GM19468 (cell line): Measurements from ENCODE around the gene WHRN.

Source experiments
- ATAC-seq: cut with Tn5 transposase; IDR thresholded peaks from one replicate; pipeline ENCODE4 v1.9.1; 2021; ENCODE audit warnings: mild to moderate bottlenecking, moderate library complexity, moderate number of reproducible peaks; ENCODE audit not compliant: unreplicated experiment; ENCODE audit errors: extremely low read depth

The WHRN gene

DNA sequence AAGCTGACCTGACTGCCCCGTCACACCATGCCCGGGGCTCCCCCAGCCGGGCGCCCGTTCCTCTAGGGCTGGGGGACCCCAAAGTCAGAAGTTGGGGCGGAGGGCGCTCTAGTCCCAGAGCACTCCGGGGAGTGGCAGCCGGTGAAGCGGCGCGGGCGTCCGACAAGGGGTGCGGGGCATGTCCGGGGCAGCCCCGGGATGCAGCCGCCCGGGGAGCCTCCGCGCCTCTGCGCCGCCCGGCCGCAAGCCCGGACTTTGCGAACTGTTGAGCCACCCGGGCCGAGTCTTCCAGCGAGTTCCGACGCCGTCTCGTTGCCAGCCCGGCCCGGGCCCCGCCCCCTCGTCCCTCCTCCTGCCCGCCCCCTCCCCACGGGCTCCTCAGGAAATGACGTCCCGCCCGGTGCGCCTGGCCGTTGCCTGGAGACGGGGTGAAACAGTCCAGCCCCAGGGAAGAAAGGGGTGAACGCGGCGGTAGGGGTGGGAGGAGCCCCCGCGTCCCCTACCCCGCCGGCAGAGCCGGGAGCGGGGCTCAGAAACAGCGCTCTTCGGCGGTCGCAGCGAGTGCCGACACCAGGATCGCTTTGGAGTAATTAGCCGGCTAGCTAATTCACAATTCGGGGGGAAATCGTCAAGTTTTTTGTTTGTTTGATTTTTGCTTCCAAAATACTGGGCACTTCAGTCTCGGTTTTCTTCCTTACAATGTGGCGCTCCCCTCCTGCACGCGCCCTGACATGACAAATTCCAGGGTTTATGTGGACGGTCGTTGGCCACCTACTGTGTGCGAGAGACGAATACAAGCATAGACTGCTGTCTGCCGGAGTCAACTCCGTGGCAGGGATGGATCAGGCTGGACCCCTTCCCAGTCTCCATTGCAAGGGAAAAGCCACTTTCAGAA is at the start of gene WHRN:
TSS of gene WHRN (minus strand) at position 287 of the 895 bp plus-strand sequence. CDS start 672 bp downstream, outside the sequence.
- ATAC-seq, result no peak

DNA sequence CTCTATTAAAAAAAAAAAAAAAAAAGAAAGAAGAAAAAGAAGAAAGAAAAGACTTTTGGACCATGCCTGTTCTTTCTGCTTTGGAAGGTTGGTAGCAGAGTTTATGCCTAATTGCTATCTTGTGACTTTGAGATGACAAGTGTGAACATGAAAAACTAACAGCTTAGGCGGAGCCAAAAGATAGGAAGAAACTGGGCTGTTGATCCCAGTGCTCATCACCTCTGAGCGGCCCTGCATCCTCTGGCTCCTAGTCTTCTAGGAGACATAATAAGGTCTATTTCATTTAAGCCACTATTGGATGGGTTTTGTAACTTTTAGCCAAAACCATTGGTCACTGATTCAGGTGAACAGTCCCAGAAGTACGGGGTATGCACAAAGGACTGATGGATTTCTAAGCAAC is 47.9 kb upstream of the WHRN start:
- no peak for ATAC-seq

DNA sequence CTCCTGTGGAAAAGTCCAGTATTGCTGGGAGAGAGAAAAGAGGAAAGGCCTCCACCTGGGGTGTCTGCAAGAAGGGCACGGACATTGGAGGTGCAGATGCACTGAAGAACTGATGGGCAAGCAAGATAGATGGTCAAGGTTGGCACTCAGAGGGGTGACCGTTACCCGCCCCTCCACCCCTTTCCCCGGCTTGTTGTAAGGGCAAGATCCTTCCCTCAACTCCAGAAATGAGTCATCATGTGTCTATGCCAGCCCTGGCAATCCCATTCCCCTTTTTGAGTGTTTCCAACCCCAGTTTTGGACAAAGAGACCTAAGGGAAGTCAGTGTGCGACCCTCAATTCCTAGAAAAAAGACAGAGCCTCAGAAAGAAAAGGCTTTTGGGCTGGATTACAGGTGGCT is 47.4 kb upstream of the WHRN start:
- ATAC-seq, result no peak

DNA sequence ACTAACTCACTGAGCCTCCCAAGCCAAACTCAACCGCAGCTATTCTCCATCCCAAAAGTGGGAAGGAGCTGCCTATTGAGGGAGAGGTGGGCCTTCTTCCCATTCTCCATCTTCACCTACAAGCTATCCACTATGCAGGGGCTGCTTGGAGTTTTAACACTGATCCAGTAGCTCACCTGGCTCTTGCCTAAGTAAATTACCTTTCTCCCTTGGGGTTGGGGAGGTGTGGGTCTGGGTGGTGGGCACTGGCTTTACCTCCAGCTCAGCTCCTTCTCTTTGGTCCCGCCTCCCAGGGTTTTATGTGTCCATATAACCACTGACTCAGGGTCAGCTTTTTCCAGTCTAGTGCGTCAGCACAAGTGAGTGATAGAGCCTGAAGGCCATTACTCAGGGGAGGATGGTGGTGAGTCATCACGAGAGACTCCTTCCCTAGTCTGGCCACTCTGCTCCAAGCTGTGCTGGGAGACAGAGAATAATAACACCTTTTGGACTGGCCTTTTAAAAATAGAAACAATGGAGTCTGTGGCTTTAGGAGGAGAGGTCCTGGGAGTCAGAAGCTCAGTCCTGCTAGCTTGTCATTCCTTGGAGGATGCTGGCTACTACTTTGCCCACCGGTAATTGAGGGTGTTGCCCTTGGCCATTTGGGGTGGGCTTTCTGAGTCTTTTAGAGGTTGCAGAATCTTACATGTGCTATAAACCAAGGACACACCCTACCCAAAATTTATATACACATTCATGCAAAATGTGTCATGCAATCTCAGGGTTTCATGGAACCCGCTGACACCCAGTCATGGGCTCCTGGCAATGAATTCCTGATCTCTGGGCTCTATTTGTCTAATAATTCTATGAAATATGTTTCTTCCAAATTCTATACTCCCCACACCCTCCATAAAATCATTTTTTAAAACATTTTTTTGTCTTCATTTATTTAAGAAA is 46.7 kb upstream of the WHRN start:
- no peak for ATAC-seq

DNA sequence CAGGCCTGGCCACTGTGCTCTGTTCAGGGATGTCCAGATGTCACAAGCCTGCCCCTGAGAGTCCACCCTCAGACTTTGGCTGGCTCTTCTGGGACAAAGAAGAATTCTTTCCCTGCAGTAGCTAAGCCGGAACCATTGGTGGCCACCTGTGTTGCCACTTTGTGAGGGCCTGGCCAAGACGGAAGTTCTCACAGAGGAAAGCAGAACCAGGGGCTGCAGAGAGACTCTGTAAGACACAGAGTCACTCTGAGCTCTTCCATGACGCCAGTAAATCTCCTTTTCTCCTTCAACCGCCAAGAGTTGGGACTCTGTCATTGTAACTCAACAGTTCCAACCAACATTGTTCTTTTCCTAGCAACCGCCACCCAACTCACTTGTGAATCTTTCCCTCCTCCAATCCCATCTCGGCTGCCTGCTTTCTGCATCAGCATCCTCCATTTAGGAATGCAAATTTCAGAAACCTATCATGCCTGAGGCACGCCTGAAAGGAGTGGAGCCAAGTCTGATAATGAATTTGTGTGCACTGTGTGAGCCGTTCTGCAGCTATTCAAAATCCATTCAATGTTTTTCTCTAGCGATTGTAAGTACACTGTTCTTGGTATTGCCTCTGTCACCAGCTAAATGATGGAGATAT is 44.5 kb upstream of the WHRN start:
- no peak for ATAC-seq

DNA sequence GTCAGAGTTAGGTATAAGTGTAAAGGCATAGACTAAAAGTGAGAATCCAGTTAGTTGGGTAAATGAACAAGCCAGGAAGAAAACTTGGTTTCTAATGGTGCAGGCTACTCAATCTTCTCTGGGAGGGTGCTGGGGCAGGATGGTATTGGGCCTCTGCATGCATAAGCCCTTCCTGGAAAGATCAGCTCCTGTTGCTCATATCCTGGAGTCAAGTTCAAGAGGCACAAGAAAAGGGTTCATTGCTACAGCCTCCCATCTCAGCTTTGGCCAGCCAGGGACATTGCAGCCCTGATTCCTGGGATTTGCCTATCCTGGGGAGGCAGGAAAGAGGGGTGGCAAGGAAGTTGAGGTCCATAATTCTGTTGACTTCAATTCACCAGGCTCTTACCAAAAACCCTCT is 41.6 kb upstream of the WHRN start:
- ATAC-seq, result no peak

DNA sequence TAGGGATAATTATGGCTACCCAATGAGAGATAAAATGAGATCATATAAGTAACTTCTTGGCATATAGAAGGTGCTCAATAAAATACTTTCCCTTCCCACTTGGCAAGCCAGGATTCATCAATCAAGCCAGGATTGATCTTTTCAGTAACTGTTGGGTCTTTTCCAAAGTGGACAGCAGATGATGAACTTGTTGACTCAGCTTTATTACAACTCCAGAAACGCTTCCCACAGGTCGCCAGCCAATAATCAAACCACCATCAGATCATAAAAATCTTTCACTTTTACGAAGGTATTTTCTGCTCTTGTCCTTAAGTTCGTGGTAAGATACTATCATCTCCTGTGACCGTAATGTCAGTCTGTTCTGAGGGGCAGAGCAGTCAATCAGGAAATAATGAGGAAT is 39.8 kb upstream of the WHRN start:
- no peak for ATAC-seq

DNA sequence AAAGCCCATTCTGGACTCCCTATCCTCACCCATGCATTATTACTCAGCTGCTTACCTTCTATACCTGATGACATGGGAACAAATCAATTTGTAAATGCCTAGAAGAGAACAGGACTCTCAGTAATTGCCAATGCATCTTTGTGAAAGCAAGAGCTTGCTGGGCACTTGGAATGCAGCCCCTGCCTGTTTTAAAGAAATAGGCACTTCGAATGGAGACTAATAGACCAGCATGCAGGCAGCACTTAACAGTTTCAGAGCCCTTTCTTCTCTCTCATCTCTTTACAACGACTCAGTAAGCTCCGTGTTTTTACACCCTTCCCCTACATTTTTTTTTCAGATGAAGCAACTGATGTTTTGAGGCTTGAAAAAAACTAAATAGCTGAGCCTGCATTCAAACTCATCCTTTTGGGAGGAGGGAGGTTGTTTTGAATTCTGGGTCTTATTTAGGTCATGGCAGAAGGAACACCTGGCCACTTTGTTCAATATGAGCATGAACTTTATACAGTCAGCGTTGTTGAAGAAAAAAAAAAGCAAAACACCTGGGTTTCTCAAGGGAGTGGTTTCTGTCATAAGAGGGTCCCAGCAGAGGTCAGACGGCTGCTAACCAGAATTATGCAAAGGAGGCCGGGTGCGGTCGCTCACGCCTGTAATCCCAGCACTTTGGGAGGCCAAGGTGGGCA is 34.6 kb upstream of the WHRN start:
- no peak for ATAC-seq

DNA sequence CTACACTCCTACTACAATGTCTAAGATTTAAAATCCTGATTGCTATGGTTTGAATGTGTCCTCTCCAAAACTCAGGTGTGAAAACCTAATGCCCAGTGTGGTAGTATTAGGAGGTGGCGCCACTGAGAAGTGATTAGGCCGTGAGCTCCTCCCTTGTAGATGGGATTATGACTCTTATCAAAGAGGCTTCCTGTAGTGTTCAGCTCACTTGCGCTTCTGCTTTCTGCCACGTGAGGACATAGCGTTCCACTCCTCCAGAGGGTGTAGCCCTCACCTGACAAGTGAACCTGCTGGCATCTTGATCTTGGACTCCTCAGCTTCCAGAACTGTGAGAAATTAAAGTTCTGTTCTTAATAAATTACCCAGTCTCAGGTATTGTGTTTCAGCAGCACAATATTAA is 33.0 kb upstream of the WHRN start:
- peak; percentile 76 for ATAC-seq

DNA sequence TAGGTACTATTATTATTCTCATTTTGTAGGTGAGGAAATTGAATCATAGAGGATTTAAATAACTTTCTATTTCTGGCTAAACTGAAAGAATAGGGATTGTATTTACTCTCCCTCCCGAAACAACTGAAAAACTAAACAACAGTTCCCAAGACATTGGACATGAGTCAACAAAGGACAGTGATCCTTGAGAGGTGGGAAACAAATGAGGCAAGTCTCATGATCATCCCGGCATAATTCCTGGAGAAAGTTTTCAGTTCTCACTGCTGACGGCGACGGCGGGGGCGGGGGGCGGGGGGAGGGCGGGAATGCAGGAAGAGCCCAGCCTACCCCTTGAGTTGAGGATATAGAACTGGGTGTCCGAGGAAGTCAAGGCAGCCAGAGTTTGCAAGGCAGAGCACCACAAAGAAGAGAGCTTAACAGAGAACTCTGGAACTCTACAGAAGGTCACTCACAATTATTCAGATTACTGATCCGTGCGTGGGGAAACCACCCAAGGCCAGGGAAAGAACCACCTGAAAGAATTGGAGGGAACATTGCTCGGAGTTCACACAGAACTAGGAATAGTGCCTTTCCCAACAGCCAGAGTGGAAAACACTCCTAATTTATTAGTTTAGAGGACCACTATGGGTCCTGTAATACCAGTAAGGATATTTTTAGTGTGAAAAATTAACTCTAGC is 27.4 kb upstream of the WHRN start:
- no peak for ATAC-seq

DNA sequence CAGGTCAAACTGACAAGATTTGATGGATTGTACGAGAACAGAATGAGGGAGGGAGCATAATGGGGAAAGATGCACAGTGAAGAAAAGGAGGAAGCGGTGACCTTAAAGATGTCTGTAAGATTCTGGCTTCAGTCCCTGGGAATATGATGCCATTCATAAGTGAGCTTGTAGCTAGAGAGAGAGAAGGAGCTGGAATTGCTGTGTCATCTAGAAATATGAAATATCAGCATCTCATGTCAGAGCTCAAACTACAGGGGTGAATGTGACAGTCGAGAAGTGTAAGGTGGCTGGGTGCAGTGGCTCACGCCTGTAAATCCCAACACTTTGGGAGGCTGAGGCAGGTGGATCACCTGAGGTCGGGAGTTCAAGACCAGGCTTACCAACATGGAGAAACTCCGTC is 24.0 kb upstream of the WHRN start:
- ATAC-seq, result no peak

DNA sequence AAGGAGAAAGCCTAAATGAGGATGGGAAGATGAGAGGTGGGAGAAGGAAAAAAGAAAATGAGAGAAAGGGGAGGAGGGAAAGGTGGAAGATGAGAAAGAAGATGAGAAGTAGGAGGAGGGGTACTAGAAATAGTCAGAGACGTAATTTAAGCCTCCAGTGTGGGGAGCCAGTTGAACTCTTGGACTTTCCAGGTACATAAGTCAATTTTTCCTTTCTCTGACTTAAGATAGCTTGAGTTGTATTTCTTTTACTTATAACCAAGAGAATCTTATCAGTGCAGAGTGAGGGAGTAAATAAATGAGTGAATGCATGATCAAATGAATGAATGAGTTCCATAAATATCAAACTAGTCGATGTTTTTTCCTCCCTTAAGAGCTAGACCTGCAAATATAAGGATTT is 21.5 kb upstream of the WHRN start:
- no peak for ATAC-seq

DNA sequence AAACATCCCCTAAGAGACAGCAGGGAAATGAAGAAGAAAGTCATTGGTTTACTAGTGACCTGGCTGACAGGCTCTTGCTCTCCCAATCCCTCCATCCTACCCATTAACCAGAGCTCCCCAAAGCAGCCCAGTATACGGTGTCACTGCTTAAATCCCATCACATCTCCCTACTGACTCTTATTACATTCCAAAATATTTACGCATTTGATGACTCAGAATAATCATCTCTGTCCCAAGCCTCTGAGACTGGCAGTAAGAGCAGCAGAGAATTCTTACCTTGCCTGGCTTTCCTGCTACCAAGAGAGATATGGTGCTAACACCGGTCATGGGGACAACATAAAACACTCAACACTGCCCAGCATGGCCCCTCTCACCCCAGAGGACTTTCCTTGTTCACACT is 20.2 kb upstream of the WHRN start:
- ATAC-seq, result no peak

DNA sequence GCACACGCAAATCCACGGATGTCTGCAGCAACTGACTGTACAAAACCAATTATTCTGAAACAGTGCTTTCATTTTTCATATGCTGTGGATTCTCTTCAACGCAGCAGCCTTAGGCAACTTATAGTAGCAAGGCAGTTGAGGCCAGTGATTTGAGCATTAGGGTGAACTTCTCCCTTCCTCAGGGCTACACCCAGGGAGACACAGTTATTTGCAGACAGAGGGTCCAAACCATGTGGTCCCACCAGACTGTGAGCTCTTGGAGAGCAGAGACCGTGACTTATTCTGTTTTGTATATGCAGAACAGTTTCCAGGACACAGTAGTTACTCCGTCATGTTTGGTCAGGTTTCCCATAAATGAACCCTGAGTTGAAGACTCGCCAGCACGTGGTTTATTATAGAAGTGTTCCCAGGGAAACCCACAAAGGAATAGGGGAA is 19.0 kb upstream of the WHRN start:
- no peak for ATAC-seq

DNA sequence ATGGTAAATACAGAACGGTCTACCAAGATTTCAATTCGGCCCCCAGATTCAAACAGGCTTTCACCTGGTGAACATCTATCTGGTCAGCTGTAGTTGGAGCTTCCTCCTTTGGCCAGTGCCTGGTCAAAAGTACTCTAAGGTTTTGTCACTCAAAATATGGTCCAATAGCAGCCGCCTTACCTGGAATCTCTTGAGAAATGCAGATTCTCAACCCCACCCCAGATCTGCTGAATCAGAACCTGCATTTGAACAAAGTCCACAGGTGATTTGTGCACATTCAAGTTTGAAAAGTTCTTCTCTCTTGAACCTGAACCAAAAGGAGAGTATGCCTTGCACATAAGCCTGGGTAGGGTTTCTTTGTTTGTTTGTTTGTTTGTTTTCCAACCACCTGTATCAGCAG is 17.6 kb upstream of the WHRN start:
- ATAC-seq, result no peak

DNA sequence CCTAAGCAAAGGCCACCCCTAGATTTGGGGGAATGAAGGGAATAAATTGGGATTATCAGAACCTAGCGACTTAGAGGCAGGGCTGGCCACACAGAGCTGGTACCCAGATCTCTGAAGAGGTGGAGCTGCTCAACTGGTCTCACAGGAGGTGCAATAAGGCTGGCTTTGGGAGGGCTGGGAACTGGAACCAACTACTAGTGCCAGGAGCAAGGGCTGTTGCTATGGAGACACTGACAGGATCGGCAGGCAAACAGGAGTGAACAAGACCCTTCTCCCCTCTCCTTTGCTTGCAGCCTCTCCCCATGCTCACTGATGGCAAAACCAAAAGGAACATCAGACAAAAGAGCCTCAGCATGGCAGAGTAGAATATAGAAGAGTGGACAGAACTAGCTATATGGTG is 17.0 kb upstream of the WHRN start:
- no peak for ATAC-seq

DNA sequence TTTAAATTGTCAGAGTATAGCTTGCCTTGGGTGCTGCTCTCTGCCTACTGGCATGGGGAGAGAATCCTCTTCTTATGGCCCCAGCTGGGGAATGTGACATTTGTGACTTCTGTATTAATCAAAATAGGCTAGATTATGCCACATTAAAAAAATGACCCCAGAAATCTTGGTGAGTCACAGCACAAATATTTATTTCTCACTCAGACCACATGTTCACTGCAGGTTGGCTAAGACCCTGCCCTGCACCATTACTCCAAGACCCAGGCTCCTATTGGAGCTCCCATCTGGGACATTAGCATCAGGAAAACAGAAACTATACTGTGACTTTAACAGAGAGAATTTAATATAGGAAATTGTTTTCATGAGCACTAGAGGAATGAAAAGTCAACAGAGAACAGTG is 16.6 kb upstream of the WHRN start:
- no peak for ATAC-seq

DNA sequence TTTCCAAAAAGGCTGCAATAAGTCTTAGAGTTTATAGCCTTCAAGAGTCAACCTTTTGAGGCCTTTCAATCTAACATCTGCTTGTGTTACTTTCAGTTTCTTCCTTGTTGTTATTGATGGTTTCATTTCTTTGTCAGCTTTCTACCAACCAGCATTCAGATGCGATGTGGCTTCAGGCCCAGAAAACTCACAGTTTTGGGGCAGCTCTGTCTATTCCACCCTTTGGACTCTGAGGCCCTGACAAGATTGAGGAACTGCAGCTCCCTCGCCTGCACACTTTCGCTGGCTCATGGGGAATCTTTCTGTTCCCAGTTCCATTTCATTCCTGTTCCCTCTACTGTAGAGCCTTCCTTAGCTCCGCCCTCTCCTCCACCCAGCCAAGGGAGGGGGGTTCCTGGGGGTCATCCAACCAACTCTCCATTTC is 13.3 kb upstream of the WHRN start:
- no peak for ATAC-seq

DNA sequence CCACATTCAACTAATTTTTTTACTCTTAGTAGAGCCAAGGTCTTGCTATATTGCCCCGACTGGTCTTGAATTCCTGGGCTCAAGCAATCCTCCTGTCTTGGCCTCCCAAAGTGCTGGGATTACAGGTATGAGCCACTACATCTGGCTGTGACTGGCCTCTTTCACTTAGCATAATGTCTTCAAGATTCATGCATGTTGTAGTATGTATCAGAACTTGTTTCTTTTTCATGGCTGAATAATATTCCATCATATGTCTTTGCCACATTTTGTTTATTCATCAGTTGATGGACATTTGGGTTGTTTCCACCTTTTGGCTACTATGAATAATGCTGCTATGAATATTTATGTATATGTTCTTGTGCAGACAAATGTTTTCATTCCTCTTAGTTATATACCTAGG is 12.8 kb upstream of the WHRN start:
- no peak for ATAC-seq

DNA sequence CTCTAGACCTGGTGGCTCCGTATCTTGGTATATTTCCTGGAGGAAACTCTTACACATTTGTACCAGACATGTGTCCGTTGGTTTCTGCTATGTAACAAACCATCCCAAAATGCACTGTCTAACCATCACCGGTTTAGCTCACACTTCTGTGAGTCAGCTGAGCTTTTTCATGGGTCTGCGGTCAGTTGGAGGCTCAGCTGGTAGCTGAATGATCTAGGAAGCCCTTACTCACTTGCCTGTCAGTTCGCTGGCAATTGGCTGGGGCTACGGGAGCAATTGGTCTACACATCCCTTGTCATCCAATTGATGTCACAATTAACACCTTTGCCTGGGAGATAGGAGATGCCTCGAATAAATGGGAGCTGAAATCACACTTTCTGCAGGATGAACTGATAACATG is 11.6 kb upstream of the WHRN start:
- no peak for ATAC-seq
